ENCODE results near the gene HSPA6.
"Not testable (repeated sequence)": the region's sequence is repeated elsewhere in the genome, so short reads cannot be mapped to it uniquely, and the experiment has no call there.

HSPA6 gene

DNA sequence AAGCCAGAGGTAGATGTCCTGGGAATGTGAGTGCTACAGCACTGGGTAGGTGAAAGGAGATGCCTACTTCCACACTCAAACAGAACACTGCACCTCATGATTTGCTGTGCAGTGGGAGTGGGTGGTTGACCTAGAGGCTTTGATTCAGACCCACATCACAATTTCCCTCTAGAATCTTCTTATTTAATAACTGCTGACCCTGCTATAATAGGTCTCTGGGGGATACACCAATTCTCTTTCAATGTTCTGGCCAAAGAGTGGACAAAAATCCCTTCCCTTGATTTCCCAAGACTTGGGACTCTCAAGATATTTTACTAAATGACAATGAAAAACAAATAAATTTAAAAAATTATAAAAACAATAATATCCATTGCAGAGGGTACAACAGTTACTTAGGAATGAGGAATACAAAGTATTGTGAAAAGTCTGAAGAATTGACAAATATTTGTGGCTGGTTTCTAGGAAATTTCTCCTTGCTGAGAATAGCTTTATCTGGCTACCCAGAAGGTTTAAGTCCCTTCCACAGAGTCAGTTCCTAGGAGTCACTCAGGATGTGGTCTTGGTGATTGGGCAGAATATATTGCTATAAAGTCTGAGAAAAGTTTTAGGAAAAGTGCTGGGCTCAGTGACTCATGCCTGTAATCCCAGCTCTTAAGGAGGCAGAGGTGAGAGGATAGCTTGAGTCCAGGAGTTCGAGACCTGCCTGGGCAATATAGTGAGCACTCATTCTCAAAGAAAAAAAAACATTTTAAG, 21.5 kb upstream of the HSPA6 start:
- FAIRE-seq (no peak), DNase-seq (ENCODE audit: extremely low spot score, insufficient read length, low read depth) (no peak)

DNA sequence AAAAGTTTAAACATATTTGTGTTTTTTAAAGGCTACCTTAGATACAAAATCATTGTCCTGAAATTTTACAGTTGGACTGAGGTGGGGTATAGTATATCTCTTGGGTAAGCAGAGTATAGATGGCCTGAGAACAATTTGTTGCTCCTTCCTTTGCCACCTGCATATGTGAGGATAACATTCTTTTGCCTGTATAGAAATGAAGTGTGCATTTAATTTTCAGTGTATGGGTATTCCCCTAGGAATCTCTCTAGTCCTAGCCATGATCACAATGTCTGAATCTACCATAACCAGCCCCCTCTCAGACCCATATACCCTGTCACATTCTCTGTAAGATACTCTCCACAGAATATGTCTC, 21.0 kb upstream of the HSPA6 start:
- DNase-seq (ENCODE audit: extremely low spot score, insufficient read length, low read depth) = no peak
- FAIRE-seq = no peak

DNA sequence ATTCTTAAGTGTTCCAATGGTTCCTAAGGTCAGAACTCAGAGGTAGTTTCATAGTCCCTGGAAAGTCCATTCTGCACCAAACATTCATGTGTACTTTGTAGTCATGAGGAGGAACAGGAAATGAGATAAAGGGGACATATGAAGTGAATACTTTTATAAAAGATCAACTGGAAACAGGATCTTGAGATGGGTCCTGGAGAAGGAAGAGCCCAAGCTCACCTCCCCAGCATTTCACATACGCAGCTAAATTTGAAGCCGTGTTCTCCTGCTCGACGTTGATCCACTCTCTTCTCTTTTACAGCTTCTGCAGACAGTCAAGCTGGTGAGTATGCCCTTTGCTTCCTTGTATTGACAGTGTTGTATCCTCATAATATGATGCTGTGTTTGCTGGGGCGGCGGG, 18.7 kb upstream of the HSPA6 start:
- no peak for FAIRE-seq
- DNase-seq (ENCODE audit: extremely low spot score, insufficient read length, low read depth) = no peak

DNA sequence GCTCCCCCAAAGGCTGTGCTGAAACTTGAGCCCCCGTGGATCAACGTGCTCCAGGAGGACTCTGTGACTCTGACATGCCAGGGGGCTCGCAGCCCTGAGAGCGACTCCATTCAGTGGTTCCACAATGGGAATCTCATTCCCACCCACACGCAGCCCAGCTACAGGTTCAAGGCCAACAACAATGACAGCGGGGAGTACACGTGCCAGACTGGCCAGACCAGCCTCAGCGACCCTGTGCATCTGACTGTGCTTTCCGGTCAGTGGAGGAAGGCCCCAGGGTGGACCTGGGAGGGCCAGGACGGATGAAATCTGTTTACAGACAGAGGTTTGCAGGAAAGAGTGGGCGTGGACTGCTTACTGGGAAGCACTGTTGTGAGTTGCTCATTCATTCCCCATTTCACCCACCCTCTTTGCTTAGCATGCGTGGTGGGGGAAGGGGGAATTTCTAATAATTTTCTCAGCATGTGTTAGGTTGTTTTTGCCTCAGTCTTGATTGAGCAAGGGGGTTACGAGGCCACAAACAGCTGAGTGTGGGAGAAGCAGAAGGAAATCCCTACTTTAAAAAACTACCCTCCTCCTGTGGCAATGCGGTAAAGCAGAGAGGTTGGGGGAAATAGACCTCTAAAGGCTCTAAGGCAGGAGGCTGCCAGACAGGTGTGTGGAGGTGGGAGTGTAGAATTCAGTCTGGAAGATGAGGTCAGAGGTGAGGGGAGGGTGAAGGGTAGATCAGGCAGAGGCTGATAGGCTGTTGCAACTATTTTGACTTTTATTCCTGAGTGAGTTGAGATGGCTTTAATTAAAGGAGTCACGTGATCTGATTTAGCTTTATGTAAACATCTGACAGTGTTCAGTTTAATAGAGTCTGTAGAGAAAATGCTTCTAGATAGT, 17.8 kb upstream of the HSPA6 start:
- no peak for FAIRE-seq

DNA sequence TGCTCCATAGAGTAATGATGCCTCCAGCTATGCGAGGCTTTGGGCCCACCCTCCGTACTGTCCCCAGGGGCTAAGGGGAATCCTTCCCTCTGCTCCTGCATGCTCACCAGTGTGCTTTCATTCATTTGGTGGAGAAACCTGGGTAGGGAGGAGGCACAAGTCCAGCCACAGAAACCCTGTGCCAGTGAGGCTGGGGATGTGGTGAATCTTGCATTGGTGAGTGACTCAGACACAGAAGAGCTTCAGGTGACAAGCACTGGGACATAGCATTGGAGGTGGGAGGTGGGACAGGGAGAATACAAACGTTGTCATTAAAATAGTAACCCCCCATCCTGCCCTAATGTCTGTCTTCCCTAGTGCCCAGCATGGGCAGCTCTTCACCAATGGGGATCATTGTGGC, 13.9 kb upstream of the HSPA6 start:
- DNase-seq (ENCODE audit: extremely low spot score, insufficient read length, low read depth) = no peak
- no peak for FAIRE-seq

More for the DNA sequence above, 17.8 kb upstream of the HSPA6 start:
- DNase-seq (ENCODE audit: extremely low spot score, insufficient read length, low read depth) = no peak

DNA sequence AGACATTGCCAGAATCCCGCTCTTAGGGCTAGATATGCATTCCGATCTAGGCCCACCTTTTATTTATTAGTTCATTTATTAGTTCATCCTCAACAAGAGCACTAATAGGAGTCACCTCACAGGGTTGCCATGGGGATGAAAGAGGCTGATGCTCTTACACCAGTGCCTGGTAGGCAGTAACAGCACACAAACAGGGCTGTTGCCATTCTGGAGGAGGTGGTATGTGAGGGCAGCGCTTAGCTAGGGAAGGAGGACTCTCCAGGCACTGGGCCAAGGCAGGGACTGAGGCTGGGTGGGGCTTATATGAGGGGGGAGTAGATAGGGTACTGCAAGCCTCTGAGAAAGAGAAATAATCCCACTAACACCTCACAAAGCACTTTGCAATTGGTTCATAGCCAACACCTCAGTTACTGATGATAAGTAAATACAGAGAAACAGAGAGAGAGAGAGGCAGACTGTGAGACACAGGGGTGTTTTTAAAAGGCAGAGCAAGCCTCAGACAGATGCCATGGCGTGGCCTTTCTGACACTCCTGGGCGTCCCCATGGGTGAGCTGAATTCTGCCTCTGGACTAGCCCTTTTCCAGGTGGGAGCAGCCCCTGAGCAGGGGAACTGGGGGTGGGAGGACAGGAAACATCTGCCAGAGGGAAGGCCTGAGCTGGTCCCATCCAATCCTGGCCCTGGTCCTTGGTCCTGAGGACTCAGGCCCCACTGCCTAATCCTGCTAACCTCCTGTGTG, 13.2 kb upstream of the HSPA6 start:
- DNase-seq (ENCODE audit: extremely low spot score, insufficient read length, low read depth) (no peak), FAIRE-seq (no peak)

DNA sequence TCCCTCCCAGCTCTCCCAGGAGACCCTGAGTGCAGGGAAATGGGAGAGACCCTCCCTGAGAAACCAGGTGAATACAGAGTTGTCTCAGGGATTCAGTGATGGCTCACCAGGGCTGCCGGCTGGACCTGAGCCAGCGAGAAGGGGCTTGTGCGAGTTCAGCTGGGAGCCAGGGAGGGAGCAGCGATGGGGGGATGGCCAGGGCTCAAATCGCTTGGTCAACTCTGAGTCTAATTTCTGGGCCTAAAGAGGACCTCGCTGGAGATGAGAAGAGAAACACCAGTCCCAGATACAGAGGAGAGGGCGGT, 12.6 kb upstream of the HSPA6 start:
- FAIRE-seq = no peak
- DNase-seq (ENCODE audit: extremely low spot score, insufficient read length, low read depth) = no peak

DNA sequence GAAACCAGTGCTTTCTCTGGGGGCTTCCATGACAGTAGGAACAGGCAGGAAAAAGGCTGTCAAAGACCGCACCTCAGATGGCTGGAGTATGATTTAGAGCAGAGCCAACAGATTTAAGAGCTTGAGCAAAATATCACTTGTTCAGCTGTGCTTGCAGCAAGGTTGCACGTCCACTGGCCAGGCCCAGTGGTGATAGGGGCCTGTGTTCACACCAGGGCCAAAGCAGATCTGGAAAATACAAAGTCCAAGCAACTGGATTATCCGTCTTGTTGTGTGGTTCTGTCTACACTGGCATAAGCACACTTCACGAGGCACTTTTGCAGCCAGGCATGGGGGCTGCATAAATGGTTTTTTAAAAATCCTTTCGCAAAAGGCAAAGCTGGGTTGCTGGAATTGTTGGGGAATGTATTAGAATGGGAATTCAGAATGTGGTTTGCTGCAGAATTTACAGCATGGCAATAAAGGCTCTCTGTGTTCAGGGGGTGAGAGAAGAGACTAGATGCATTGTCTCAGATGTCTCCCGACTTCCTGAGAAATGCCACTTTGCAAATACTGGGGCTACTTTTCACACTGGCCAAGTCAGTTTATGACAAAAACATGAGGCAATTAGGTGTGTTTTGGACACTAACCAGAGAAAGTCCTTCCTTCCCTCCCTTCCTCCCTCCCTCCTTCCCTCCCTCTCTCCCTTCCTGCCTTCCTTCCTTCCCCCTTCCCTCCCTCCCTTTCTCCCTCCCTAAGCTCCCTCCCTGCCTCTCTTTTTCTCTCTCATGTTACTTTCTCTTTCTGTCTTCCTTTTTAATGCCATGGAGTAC, 11.5 kb upstream of the HSPA6 start:
- DNase-seq (ENCODE audit: extremely low spot score, insufficient read length, low read depth); FAIRE-seq: not testable (repeated sequence)

DNA sequence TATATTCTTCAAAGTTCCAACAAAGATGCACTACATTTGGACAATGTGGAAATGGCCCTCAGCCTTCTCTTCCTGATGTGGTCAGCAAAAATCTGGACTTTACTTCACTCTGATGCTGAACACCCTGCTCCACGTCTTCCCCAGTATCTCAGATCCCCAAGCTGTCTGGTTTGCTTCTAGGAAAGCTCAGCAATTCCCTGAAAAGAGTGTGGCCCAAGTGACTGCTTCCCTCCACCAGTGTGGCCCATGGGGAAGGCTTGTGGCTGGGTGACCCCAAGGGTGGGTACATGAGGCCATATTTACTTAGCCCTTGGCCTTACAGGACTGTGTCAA, 10.9 kb upstream of the HSPA6 start:
- FAIRE-seq = peak; percentile 33

DNA sequence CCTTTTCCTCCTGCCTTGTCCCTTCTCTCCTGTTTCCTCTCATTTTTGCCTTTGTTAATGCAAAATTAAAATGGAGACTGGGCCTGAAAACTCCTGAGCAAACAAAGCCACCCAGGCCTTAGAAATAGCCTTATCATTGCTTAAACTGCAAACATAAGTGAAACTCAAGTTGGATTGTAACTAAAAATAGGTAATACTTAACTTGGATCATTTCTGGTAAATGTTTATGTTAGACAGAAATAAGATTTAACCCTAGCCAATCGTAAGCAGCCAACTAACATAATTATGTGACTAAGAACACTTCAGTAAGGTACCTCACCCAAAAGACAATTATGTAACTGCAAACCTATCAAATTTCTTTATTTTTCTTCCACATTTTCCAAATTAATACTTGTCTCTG, 10.4 kb upstream of the HSPA6 start:
- not testable (repeated sequence) for FAIRE-seq

More for the DNA sequence above, 10.9 kb upstream of the HSPA6 start:
- DNase-seq (ENCODE audit: extremely low spot score, insufficient read length, low read depth) = not testable (repeated sequence)

DNA sequence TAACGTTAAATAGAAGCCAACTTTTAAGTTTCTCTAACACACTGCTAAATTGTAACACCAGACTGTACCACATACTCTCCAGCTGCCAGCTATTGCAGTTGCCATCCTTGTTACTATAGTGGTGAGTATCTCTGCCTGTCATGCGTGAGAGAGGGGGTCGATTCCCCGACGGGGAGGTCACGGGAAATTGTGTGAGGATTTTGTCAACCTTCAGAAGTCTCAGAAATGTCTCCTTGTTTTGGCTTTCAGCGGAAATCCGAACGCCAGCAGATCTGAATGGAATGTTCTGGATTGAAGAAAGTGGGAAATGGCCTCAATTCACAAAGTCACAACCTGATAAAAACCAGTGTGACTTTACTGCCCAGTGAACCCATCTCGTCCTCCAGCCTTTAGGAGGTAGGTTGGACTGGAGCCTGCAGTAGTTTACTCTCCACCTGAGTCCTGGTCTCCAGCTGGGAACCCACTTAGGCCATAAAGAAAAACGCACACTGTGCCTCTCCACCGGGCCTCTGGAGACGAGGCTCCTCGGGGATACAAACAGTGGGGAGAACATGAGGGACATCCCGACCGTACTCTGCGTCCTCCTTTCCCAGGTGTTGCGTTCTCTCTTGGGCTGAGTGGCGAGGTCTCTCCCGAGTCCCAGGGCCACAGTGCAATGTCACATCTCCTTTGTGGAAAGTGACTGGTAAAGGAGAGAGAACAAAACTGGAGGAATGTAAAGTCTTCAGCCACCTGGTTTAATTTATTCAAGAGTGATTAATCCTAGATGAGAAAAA, 1.1 kb upstream of the HSPA6 start:
- not testable (repeated sequence) for FAIRE-seq

More for the DNA sequence above, 10.4 kb upstream of the HSPA6 start:
- DNase-seq (ENCODE audit: extremely low spot score, insufficient read length, low read depth) = not testable (repeated sequence)

DNA sequence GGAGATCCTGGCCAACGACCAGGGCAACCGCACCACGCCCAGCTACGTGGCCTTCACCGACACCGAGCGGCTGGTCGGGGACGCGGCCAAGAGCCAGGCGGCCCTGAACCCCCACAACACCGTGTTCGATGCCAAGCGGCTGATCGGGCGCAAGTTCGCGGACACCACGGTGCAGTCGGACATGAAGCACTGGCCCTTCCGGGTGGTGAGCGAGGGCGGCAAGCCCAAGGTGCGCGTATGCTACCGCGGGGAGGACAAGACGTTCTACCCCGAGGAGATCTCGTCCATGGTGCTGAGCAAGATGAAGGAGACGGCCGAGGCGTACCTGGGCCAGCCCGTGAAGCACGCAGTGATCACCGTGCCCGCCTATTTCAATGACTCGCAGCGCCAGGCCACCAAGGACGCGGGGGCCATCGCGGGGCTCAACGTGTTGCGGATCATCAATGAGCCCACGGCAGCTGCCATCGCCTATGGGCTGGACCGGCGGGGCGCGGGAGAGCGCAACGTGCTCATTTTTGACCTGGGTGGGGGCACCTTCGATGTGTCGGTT, 477 bp downstream of the HSPA6 start:
- not testable (repeated sequence) for FAIRE-seq; DNase-seq (ENCODE audit: extremely low spot score, insufficient read length, low read depth)

More for the DNA sequence above, 1.1 kb upstream of the HSPA6 start:
- not testable (repeated sequence) for DNase-seq (ENCODE audit: extremely low spot score, insufficient read length, low read depth)

DNA sequence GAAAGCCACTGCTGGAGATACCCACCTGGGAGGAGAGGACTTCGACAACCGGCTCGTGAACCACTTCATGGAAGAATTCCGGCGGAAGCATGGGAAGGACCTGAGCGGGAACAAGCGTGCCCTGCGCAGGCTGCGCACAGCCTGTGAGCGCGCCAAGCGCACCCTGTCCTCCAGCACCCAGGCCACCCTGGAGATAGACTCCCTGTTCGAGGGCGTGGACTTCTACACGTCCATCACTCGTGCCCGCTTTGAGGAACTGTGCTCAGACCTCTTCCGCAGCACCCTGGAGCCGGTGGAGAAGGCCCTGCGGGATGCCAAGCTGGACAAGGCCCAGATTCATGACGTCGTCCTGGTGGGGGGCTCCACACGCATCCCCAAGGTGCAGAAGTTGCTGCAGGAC, 981 bp downstream of the HSPA6 start:
- not testable (repeated sequence) for DNase-seq (ENCODE audit: extremely low spot score, insufficient read length, low read depth); FAIRE-seq

DNA sequence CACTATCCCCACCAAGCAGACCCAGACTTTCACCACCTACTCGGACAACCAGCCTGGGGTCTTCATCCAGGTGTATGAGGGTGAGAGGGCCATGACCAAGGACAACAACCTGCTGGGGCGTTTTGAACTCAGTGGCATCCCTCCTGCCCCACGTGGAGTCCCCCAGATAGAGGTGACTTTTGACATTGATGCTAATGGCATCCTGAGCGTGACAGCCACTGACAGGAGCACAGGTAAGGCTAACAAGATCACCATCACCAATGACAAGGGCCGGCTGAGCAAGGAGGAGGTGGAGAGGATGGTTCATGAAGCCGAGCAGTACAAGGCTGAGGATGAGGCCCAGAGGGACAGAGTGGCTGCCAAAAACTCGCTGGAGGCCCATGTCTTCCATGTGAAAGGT, 1.6 kb downstream of the HSPA6 start:
- FAIRE-seq; DNase-seq (ENCODE audit: extremely low spot score, insufficient read length, low read depth): not testable (repeated sequence)

DNA sequence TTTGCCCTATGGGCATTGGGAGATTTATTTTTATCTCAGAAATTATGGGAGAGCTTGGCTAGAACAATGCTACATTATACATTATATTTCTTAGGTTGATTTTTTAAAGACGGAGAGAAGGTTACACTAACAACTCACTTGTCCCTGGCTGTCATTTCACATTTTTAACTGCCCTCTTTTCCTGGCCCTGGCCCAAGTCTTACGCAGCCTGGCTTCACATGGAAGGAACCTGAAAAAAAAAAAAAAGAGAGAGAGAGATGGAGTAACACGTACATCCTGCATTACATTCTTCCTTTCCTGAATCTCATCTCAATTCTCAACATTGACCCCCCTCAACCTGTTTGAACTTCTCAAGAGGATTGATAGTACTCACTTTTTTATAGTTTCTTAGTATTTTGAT, 4.2 kb downstream of the HSPA6 start:
- not testable (repeated sequence) for DNase-seq (ENCODE audit: extremely low spot score, insufficient read length, low read depth); FAIRE-seq

DNA sequence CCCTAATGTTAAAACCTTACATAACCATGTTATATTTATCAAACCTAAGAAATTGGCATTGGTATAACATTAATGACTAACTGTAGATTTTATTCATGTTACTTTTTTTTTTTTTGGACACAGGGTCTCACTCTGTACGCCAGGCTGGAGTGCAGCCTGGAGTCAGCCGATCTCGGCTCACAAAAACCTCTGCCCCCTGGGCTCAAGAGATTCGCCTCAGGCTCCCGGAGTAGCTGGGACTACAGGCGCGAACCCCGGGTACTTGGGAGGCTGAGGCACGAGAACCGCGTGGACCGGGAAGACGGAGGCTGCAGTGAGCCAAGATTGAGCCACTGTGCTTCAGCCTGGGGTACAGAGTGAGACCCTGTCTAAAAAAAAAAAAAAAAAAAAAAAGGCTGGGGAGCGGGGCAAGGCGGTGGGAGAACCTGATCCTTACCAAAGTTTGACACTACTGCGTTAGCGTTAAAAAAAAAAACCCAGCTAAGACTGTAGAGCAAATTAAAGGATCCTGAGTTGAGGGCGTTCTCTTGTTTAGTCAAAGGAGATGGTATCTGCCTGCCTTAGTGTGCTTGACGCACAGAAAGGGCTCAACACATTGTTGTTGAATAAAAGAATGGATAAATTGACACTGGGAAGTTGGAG, 5.2 kb downstream of the HSPA6 start:
- not testable (repeated sequence) for FAIRE-seq; DNase-seq (ENCODE audit: extremely low spot score, insufficient read length, low read depth)

DNA sequence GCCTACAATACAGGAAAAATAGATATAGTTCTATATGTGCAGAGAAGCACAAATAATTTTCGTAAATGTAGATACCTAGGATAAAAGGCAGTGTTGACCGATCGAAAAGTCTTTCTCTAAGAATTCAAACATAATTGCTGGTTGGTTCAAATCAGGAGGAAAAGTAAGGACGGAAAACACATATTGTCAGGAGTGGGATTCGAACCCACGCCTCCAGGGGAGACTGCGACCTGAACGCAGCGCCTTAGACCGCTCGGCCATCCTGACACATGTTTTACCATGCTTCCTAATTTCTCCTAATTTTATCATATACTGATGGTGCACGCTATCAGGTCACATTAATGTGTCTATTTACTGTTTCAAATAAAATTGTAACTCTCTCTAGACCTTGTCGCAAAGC, 5.8 kb downstream of the HSPA6 start:
- DNase-seq (ENCODE audit: extremely low spot score, insufficient read length, low read depth) = not testable (repeated sequence)
- FAIRE-seq = peak; percentile 33

Measured in GM18507 (cell line).